HUES64 (cell line): Measurements from ENCODE around the gene TADA3. TPM values are rescaled to one million over a fixed set of nuclear protein-coding genes. Genes with fewer than 3 reads are reported as not detected.

Experiments used
- H3K27ac ChIP-seq: 2 replicates; pipeline ENCODE4 v1.7.0; 2013; ENCODE audit warnings: low read depth, low read length, inconsistent platforms
- H3K27me3 ChIP-seq: 2 replicates; pipeline ENCODE4 v1.6.1; 2013; ENCODE audit warnings: mild to moderate bottlenecking, low read length; ENCODE audit not compliant: insufficient read depth
- H3K36me3 ChIP-seq: 2 replicates; pipeline ENCODE4 v1.6.1; 2013; ENCODE audit warnings: mild to moderate bottlenecking, low read length; ENCODE audit not compliant: insufficient read depth
- H3K4me1 ChIP-seq: 2 replicates; pipeline ENCODE4 v1.6.1; 2013; ENCODE audit warnings: mild to moderate bottlenecking, low read length, moderate library complexity; ENCODE audit not compliant: insufficient read depth
- H3K4me3 ChIP-seq: 2 replicates; pipeline ENCODE4 v1.5.1; 2013; ENCODE audit warnings: mild to moderate bottlenecking, low read length, moderate library complexity
- H3K9ac ChIP-seq: 2 replicates; pipeline ENCODE4 v1.6.1; 2013; ENCODE audit warnings: mild to moderate bottlenecking, low read depth, low read length
- H3K9me3 ChIP-seq: 2 replicates; pipeline ENCODE4 v1.6.1; 2013; ENCODE audit warnings: low read depth, low read length; ENCODE audit not compliant: insufficient read depth
- WGBS: fragments of 150-250, 120-280 bp; methylation state at CpG from one replicate; pipeline ENCODE4 v1.1.7; 2013; ENCODE audit warnings: missing lambda C conversion rate; 5-methylcytosine and 5-hydroxymethylcytosine counted together
- polyA plus RNA-seq, 2 experiments: library from polyadenylated mRNA; stranded (reverse); fragments of 50-300 nt; gene quantifications; one replicate each; pipeline ENCODE4 v1.2.3, GENCODE V29; 2013

TADA3 gene
- polyA plus RNA-seq (2013, experiment 1 of 2), result 56.4 TPM
- 62.4 TPM for polyA plus RNA-seq (2013, experiment 2 of 2)

- Histone ChIP-seq H3K4me3 (peak within 1 kb of the TSS; percentile 96), H3K36me3 (peaks cover 49% of the 10 kb centered on the region), H3K4me1 (peaks cover 6% of the 10 kb centered on the region; the same call in 1 of the 2 replicates), H3K27ac (peak within 1 kb of the TSS; percentile 92), H3K9me3 (no peaks in the 10 kb centered on the region), H3K9ac (peak within 1 kb of the TSS; percentile 97), H3K27me3 (no peaks in the 10 kb centered on the region)
- WGBS, result under 1% methylated on average over 65 of the region's 65 CpGs
These were observed at the start of gene TADA3, which contains the start of gene ARPC4 for GRCh38 chr3:9792405-9793160. TADA3 (minus strand) TSS chr3:9792473; CDS start chr3:9791466, 1,007 bp downstream. ARPC4 (plus strand) TSS chr3:9793082; CDS start chr3:9793122, 40 bp downstream.

GRCh38 chr3:9841015-9841414 is 48.7 kb upstream of the TADA3 start:
- Histone ChIP-seq H3K4me1 (no peaks in the 10 kb centered on the region), H3K27me3 (no peaks in the 10 kb centered on the region), H3K4me3 (no peak overlapping the region), H3K9me3 (no peaks in the 10 kb centered on the region), H3K9ac (no peak overlapping the region), H3K36me3 (peaks cover 40% of the 10 kb centered on the region), H3K27ac (no peak overlapping the region)
- 74% methylated on average over 6 of the region's 8 CpGs for WGBS

GRCh38 chr3:9838856-9839255 is 46.6 kb upstream of the TADA3 start:
- Histone ChIP-seq H3K36me3 (peaks cover 49% of the 10 kb centered on the region), H3K4me3 (no peak overlapping the region), H3K4me1 (no peaks in the 10 kb centered on the region), H3K9me3 (no peaks in the 10 kb centered on the region), H3K27ac (no peak overlapping the region), H3K27me3 (no peaks in the 10 kb centered on the region), H3K9ac (no peak overlapping the region)
- 93% methylated on average over 4 of the region's 4 CpGs for WGBS

- Histone ChIP-seq H3K36me3 (peaks cover 49% of the 10 kb centered on the region), H3K4me1 (no peaks in the 10 kb centered on the region), H3K9ac (no peak overlapping the region), H3K27me3 (no peaks in the 10 kb centered on the region), H3K9me3 (no peaks in the 10 kb centered on the region), H3K27ac (no peak overlapping the region), H3K4me3 (no peak overlapping the region)
- 96% methylated on average over 11 of the region's 12 CpGs for WGBS
These were observed 45.7 kb upstream of the TADA3 start for GRCh38 chr3:9837701-9838582.

- Histone ChIP-seq H3K4me1 (no peaks in the 10 kb centered on the region), H3K27ac (no peak overlapping the region), H3K9ac (no peak overlapping the region), H3K4me3 (no peak overlapping the region), H3K36me3 (peaks cover 29% of the 10 kb centered on the region), H3K9me3 (no peaks in the 10 kb centered on the region), H3K27me3 (no peaks in the 10 kb centered on the region)
- 89% methylated on average over 18 of the region's 18 CpGs for WGBS
These were observed 42.5 kb upstream of the TADA3 start for GRCh38 chr3:9834520-9835380.

- H3K36me3 ChIP-seq, result peaks cover 15% of the 10 kb centered on the region
- H3K4me3 ChIP-seq, result no peak overlapping the region
- no peak overlapping the region for H3K27ac ChIP-seq
- no peak overlapping the region for H3K9ac ChIP-seq
- WGBS, result 94% methylated on average over 9 of the region's 9 CpGs
- H3K9me3 ChIP-seq, result no peaks in the 10 kb centered on the region
- H3K4me1 ChIP-seq, result no peaks in the 10 kb centered on the region
- no peaks in the 10 kb centered on the region for H3K27me3 ChIP-seq
These were observed 40.8 kb upstream of the TADA3 start for GRCh38 chr3:9833078-9833477.

- H3K36me3 ChIP-seq, result peaks cover 11% of the 10 kb centered on the region; the same call in 1 of the 2 replicates
- no peaks in the 10 kb centered on the region for H3K4me1 ChIP-seq
These were observed 39.0 kb upstream of the TADA3 start for GRCh38 chr3:9831253-9831652.

GRCh38 chr3:9828801-9829755 is 36.8 kb upstream of the TADA3 start:
- Histone ChIP-seq H3K36me3 (no peaks in the 10 kb centered on the region), H3K4me1 (no peaks in the 10 kb centered on the region), H3K4me3 (no peak overlapping the region), H3K9me3 (no peaks in the 10 kb centered on the region), H3K27me3 (no peaks in the 10 kb centered on the region), H3K9ac (no peak overlapping the region), H3K27ac (no peak overlapping the region)
- 95% methylated on average over 17 of the region's 17 CpGs for WGBS

More at GRCh38 chr3:9831253-9831652, 39.0 kb upstream of the TADA3 start:
- WGBS, result 92% methylated on average over 3 of the region's 3 CpGs
- Histone ChIP-seq H3K9me3 (no peaks in the 10 kb centered on the region), H3K27ac (no peak overlapping the region), H3K4me3 (no peak overlapping the region), H3K9ac (no peak overlapping the region), H3K27me3 (no peaks in the 10 kb centered on the region)

- H3K4me1 ChIP-seq, result no peaks in the 10 kb centered on the region
- 82% methylated on average over 20 of the region's 20 CpGs for WGBS
- H3K27me3 ChIP-seq, result no peaks in the 10 kb centered on the region
- H3K4me3 ChIP-seq, result no peak overlapping the region
- no peaks in the 10 kb centered on the region for H3K36me3 ChIP-seq
- no peaks in the 10 kb centered on the region for H3K9me3 ChIP-seq
- H3K27ac ChIP-seq, result no peak overlapping the region
- no peak overlapping the region for H3K9ac ChIP-seq
These were observed 34.7 kb upstream of the TADA3 start for GRCh38 chr3:9826815-9827573.
